ENCODE data around the gene PPP2R5E.

GRCh38 chr14:63431466-63431865 is 111.7 kb downstream of the PPP2R5E start:
- TF ChIP-seq, protein P1, sequence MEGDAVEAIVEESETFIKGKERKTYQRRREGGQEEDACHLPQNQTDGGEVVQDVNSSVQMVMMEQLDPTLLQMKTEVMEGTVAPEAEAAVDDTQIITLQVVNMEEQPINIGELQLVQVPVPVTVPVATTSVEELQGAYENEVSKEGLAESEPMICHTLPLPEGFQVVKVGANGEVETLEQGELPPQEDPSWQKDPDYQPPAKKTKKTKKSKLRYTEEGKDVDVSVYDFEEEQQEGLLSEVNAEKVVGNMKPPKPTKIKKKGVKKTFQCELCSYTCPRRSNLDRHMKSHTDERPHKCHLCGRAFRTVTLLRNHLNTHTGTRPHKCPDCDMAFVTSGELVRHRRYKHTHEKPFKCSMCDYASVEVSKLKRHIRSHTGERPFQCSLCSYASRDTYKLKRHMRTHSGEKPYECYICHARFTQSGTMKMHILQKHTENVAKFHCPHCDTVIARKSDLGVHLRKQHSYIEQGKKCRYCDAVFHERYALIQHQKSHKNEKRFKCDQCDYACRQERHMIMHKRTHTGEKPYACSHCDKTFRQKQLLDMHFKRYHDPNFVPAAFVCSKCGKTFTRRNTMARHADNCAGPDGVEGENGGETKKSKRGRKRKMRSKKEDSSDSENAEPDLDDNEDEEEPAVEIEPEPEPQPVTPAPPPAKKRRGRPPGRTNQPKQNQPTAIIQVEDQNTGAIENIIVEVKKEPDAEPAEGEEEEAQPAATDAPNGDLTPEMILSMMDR (IDR thresholded peaks at IDR 0.05; ENCODE audit: low read depth, low read length): no peak
- TF ChIP-seq MAX (IDR thresholded peaks at IDR 0.05; ENCODE audit: low read depth, low read length) (no peak), MYC (IDR thresholded peaks at IDR 0.05; ENCODE audit: low read depth, low read length) (no peak)

All from NB4 (cell line).